GM23338 (cell line): ENCODE results near the gene ORAI2. TPM values are rescaled to one million over a fixed set of nuclear protein-coding genes. Genes with fewer than 3 reads are reported as not detected.

Experiments
- ATAC-seq: fragments of 200-7000 bp; cut with Tn5 transposase; 3 replicates; pipeline ENCODE4 v1.9.1; 2020
- DNase-seq: peaks from one replicate; pipeline ENCODE4 v3.0.0-alpha.2; 2015; ENCODE audit warnings: low spot score
- H2AFZ ChIP-seq: fragments of 200-600 bp; sonication (generic); 2 replicates; pipeline ENCODE4 v1.8.0; 2016; ENCODE audit warnings: antibody characterized with exemption, mild to moderate bottlenecking, moderate library complexity
- H3F3A ChIP-seq: fragments of 200-600 bp; sonication (generic); replicated peaks from 2 replicates; pipeline ENCODE4 v1.8.0; 2017; ENCODE audit warnings: antibody characterized with exemption, mixed run types, low read depth
- H3K27ac ChIP-seq: fragments of 200-600 bp; sonication (generic); 2 replicates; pipeline ENCODE4 v1.6.1; 2016; ENCODE audit warnings: low read depth
- H3K27me3 ChIP-seq: fragments of 200-600 bp; sonication (generic); 2 replicates; pipeline ENCODE4 v1.8.0; 2016; ENCODE audit warnings: mild to moderate bottlenecking, mixed run types, moderate library complexity; ENCODE audit not compliant: insufficient read depth
- H3K36me3 ChIP-seq: fragments of 200-600 bp; sonication (generic); 2 replicates; pipeline ENCODE4 v1.8.0; 2016; ENCODE audit warnings: mild to moderate bottlenecking; ENCODE audit not compliant: insufficient read depth
- H3K4me1 ChIP-seq: fragments of 200-600 bp; sonication (generic); 2 replicates; pipeline ENCODE4 v1.8.0; 2016; ENCODE audit warnings: mild to moderate bottlenecking, moderate library complexity; ENCODE audit not compliant: insufficient read depth
- H3K4me2 ChIP-seq: fragments of 200-600 bp; sonication (generic); 2 replicates; pipeline ENCODE4 v1.7.1; 2017; ENCODE audit warnings: mixed run types
- H3K4me3 ChIP-seq: fragments of 200-600 bp; sonication (generic); 2 replicates; pipeline ENCODE4 v1.6.1; 2016; ENCODE audit warnings: mixed run types
- H3K79me2 ChIP-seq: fragments of 200-600 bp; sonication (generic); replicated peaks from 2 replicates; pipeline ENCODE4 v1.8.0; 2017; ENCODE audit warnings: mild to moderate bottlenecking; ENCODE audit not compliant: insufficient read depth
- H3K9me2 ChIP-seq: fragments of 200-600 bp; sonication (generic); 2 replicates; pipeline ENCODE4 v1.8.0; 2017; ENCODE audit not compliant: insufficient read depth
- H4K20me1 ChIP-seq: fragments of 200-600 bp; sonication (generic); replicated peaks from 2 replicates; pipeline ENCODE4 v1.8.0; 2017; ENCODE audit warnings: mild to moderate bottlenecking; ENCODE audit not compliant: insufficient read depth
- H3K27ac Mint-ChIP-seq: 2 replicates; pipeline ENCODE4 v1.8.0; 2020; ENCODE audit warnings: inconsistent platforms, mild to moderate bottlenecking, moderate library complexity, mixed read lengths
- H3K27me3 Mint-ChIP-seq: 3 replicates; pipeline ENCODE4 v1.8.0; 2022; ENCODE audit warnings: low read depth, mild to moderate bottlenecking, moderate library complexity, mixed read lengths, inconsistent platforms; ENCODE audit not compliant: insufficient read depth, poor library complexity
- H3K36me3 Mint-ChIP-seq: 3 replicates; pipeline ENCODE4 v1.8.0; 2021; ENCODE audit warnings: low read depth, mild to moderate bottlenecking, inconsistent platforms, moderate library complexity, mixed read lengths
- H3K4me1 Mint-ChIP-seq: 3 replicates; pipeline ENCODE4 v1.8.0; 2020; ENCODE audit warnings: mild to moderate bottlenecking, inconsistent platforms, mixed read lengths
- H3K4me3 Mint-ChIP-seq: 3 replicates; pipeline ENCODE4 v1.8.0; 2021; ENCODE audit warnings: moderate library complexity, mild to moderate bottlenecking, inconsistent platforms, mixed read lengths
- H3K9me3 Mint-ChIP-seq: 3 replicates; pipeline ENCODE4 v1.8.0; 2020; ENCODE audit warnings: moderate library complexity, mild to moderate bottlenecking, inconsistent platforms, mixed read lengths
- CREB1 ChIP-seq: fragments of 250-450 bp; sonication (Bioruptor Pico); IDR thresholded peaks from 2 replicates; pipeline ENCODE4 v1.5.0; 2020; ENCODE audit warnings: low read depth, mild to moderate bottlenecking, moderate library complexity
- EZH2phosphoT487 ChIP-seq: fragments of 200-600 bp; sonication (generic); IDR thresholded peaks from one replicate; pipeline ENCODE4 v1.8.1; 2018; ENCODE audit warnings: antibody characterized with exemption; ENCODE audit not compliant: unreplicated experiment
- JUNB ChIP-seq: IDR thresholded peaks from one replicate; pipeline ENCODE4 v1.6.1; 2016; ENCODE audit warnings: antibody characterized with exemption; ENCODE audit not compliant: unreplicated experiment
- NANOG ChIP-seq: IDR thresholded peaks from 2 replicates; pipeline ENCODE4 v1.6.1; 2016; ENCODE audit warnings: antibody characterized with exemption, borderline replicate concordance
- POLR2AphosphoS5 ChIP-seq: IDR thresholded peaks from 2 replicates; pipeline ENCODE4 v1.6.1; 2016; ENCODE audit warnings: antibody characterized with exemption, low read depth
- ZNF114 ChIP-seq: fragments of 250-450 bp; sonication (Bioruptor Pico); IDR thresholded peaks from 2 replicates; pipeline ENCODE4 v1.5.0; 2020; ENCODE audit warnings: mild to moderate bottlenecking, moderate library complexity
- ZNF331 ChIP-seq: fragments of 250-450 bp; sonication (Bioruptor Pico); IDR thresholded peaks from 2 replicates; pipeline ENCODE4 v1.5.0; 2020; ENCODE audit warnings: low read depth, mild to moderate bottlenecking, moderate library complexity
- polyA plus RNA-seq: library from polyadenylated mRNA; unstranded; fragments of >200 nt; fragmentation: Nextera tagmentation; extraction: Ambion mirVana; gene quantifications from 2 replicates; pipeline ENCODE4 v1.2.1, GENCODE V29; 2016
- total RNA-seq: library from RNA; depleted of rRNA; stranded (reverse); fragments of >200 nt; shearing (Covaris generic); gene quantifications from 2 replicates; pipeline ENCODE4 v1.2.3, GENCODE V29; 2014
- TF ChIP-seq, protein P1 (sequence below): fragments of 250-450 bp; sonication (Bioruptor Pico); IDR thresholded peaks from 2 replicates; pipeline ENCODE4 v1.5.0; 2020; ENCODE audit warnings: mild to moderate bottlenecking, moderate library complexity

The ORAI2 gene
- total and polyA plus RNA-seq, 2 experiments from 2014 or later, result 6.6 to 33.8 TPM

GRCh38 chr7:102431617-102432298 is 1.6 kb upstream of the ORAI2 start:
- Histone ChIP-seq H3K9me2 (no peaks in the 10 kb centered on the region), H2AFZ (no peak overlapping the region), H3K4me1 (peaks cover 26% of the 10 kb centered on the region), H3K4me3 (no peak overlapping the region), H3K27ac (peak overlapping the region; percentile 61; the same call in 1 of the 2 replicates), H3K36me3 (no peaks in the 10 kb centered on the region), H3K79me2 (0 out of 2 replicates have a peak, but pooled peaks cover 7% of the 10 kb centered on the region), H3K27me3 (no peaks in the 10 kb centered on the region), H4K20me1 (no peaks in the 10 kb centered on the region), H3K4me2 (peak overlapping the region; percentile 55), H3F3A (no peaks in the 10 kb centered on the region; the same call in 1 of the 2 replicates)
- Mint-ChIP-seq H3K27me3 (peaks cover 18% of the 10 kb centered on the region), H3K9me3 (no peaks in the 10 kb centered on the region), H3K36me3 (peaks cover 4% of the 10 kb centered on the region), H3K27ac (no peak overlapping the region), H3K4me1 (peaks cover 29% of the 10 kb centered on the region), H3K4me3 (peak overlapping the region; percentile 77)
- TF ChIP-seq NANOG (no peak), CREB1 (CRISPR knock-in tag) (no peak), ZNF331 (no peak), JUNB (no peak), POLR2AphosphoS5 (no peak)
- ATAC-seq (no peak), DNase-seq (no peak)

- H4K20me1 ChIP-seq, result no peaks in the 10 kb centered on the region
- Mint-ChIP-seq H3K36me3 (peaks cover 4% of the 10 kb centered on the region), H3K27me3 (peaks cover 18% of the 10 kb centered on the region), H3K27ac (no peak overlapping the region), H3K9me3 (no peaks in the 10 kb centered on the region), H3K4me3 (peak overlapping the region; percentile 77), H3K4me1 (peaks cover 29% of the 10 kb centered on the region)
- no peak overlapping the region for H3K27ac ChIP-seq
- H3K4me1 ChIP-seq, result peaks cover 26% of the 10 kb centered on the region
- 0 out of 2 replicates have a peak, but pooled peaks cover 7% of the 10 kb centered on the region for H3K79me2 ChIP-seq
- peak overlapping the region; percentile 88 for H3K4me2 ChIP-seq
- no peak for TF ChIP-seq JUNB
- peak overlapping the region; percentile 85; the same call in 1 of the 2 replicates for H2AFZ ChIP-seq
- no peaks in the 10 kb centered on the region; the same call in 1 of the 2 replicates for H3F3A ChIP-seq
- H3K27me3 ChIP-seq, result no peaks in the 10 kb centered on the region
- DNase-seq (no peak), ATAC-seq (peak; percentile 38)
- H3K9me2 ChIP-seq, result no peaks in the 10 kb centered on the region
- no peaks in the 10 kb centered on the region for H3K36me3 ChIP-seq
- H3K4me3 ChIP-seq, result peak overlapping the region; percentile 85
These were observed 745 bp upstream of the ORAI2 start for GRCh38 chr7:102432442-102433218.

- H3K27ac Mint-ChIP-seq, result no peak overlapping the region; the same call in 1 of the 2 replicates
- H3K36me3 Mint-ChIP-seq, result peaks cover 4% of the 10 kb centered on the region
- Histone ChIP-seq H3K79me2 (0 out of 2 replicates have a peak, but pooled peaks cover 7% of the 10 kb centered on the region), H3K27ac (no peak overlapping the region), H4K20me1 (no peaks in the 10 kb centered on the region), H3F3A (no peaks in the 10 kb centered on the region; the same call in 1 of the 2 replicates), H3K36me3 (no peaks in the 10 kb centered on the region), H2AFZ (no peak overlapping the region), H3K4me1 (peaks cover 26% of the 10 kb centered on the region), H3K4me3 (peak overlapping the region; percentile 85), H3K9me2 (no peaks in the 10 kb centered on the region), H3K27me3 (no peaks in the 10 kb centered on the region), H3K4me2 (peak overlapping the region; percentile 81)
- H3K9me3 Mint-ChIP-seq, result no peaks in the 10 kb centered on the region
- ATAC-seq (peak; percentile 13), DNase-seq (no peak)
- H3K4me3 Mint-ChIP-seq, result peak overlapping the region; percentile 80
- H3K4me1 Mint-ChIP-seq, result peaks cover 29% of the 10 kb centered on the region
- peaks cover 17% of the 10 kb centered on the region for H3K27me3 Mint-ChIP-seq
- TF ChIP-seq EZH2phosphoT487 (no peak), NANOG (no peak), JUNB (no peak), CREB1 (CRISPR knock-in tag) (no peak), ZNF114 (CRISPR knock-in tag) (no peak), POLR2AphosphoS5 (no peak), ZNF331 (no peak)
- TF ChIP-seq, protein P1, sequence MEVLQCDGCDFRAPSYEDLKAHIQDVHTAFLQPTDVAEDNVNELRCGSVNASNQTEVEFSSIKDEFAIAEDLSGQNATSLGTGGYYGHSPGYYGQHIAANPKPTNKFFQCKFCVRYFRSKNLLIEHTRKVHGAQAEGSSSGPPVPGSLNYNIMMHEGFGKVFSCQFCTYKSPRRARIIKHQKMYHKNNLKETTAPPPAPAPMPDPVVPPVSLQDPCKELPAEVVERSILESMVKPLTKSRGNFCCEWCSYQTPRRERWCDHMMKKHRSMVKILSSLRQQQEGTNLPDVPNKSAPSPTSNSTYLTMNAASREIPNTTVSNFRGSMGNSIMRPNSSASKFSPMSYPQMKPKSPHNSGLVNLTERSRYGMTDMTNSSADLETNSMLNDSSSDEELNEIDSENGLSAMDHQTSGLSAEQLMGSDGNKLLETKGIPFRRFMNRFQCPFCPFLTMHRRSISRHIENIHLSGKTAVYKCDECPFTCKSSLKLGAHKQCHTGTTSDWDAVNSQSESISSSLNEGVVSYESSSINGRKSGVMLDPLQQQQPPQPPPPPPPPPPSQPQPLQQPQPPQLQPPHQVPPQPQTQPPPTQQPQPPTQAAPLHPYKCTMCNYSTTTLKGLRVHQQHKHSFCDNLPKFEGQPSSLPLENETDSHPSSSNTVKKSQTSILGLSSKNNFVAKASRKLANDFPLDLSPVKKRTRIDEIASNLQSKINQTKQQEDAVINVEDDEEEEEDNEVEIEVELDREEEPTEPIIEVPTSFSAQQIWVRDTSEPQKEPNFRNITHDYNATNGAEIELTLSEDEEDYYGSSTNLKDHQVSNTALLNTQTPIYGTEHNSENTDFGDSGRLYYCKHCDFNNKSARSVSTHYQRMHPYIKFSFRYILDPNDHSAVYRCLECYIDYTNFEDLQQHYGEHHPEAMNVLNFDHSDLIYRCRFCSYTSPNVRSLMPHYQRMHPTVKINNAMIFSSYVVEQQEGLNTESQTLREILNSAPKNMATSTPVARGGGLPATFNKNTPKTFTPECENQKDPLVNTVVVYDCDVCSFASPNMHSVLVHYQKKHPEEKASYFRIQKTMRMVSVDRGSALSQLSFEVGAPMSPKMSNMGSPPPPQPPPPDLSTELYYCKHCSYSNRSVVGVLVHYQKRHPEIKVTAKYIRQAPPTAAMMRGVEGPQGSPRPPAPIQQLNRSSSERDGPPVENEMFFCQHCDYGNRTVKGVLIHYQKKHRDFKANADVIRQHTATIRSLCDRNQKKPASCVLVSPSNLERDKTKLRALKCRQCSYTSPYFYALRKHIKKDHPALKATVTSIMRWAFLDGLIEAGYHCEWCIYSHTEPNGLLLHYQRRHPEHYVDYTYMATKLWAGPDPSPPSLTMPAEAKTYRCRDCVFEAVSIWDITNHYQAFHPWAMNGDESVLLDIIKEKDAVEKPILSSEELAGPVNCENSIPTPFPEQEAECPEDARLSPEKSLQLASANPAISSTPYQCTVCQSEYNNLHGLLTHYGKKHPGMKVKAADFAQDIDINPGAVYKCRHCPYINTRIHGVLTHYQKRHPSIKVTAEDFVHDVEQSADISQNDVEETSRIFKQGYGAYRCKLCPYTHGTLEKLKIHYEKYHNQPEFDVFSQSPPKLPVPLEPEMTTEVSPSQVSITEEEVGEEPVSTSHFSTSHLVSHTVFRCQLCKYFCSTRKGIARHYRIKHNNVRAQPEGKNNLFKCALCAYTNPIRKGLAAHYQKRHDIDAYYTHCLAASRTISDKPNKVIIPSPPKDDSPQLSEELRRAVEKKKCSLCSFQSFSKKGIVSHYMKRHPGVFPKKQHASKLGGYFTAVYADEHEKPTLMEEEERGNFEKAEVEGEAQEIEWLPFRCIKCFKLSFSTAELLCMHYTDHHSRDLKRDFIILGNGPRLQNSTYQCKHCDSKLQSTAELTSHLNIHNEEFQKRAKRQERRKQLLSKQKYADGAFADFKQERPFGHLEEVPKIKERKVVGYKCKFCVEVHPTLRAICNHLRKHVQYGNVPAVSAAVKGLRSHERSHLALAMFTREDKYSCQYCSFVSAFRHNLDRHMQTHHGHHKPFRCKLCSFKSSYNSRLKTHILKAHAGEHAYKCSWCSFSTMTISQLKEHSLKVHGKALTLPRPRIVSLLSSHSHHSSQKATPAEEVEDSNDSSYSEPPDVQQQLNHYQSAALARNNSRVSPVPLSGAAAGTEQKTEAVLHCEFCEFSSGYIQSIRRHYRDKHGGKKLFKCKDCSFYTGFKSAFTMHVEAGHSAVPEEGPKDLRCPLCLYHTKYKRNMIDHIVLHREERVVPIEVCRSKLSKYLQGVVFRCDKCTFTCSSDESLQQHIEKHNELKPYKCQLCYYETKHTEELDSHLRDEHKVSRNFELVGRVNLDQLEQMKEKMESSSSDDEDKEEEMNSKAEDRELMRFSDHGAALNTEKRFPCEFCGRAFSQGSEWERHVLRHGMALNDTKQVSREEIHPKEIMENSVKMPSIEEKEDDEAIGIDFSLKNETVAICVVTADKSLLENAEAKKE, result no peak
These were observed 688 bp downstream of the ORAI2 start for GRCh38 chr7:102434039-102434486.
